ENCODE data around the gene MEGF10.

MEGF10 gene

GRCh38 chr5:127331890-127332649 lies 41.5 kb downstream of the MEGF10 start:
- no peak for FAIRE-seq

GRCh38 chr5:127333483-127333882 lies 42.9 kb downstream of the MEGF10 start:
- no peak for FAIRE-seq

GRCh38 chr5:127335381-127335780 lies 44.8 kb downstream of the MEGF10 start:
- no peak for FAIRE-seq

- no peak for FAIRE-seq
These were observed 47.3 kb downstream of the MEGF10 start for GRCh38 chr5:127337876-127338275.

- no peak for FAIRE-seq
These were observed 47.9 kb downstream of the MEGF10 start for GRCh38 chr5:127338501-127338900.

GRCh38 chr5:127340606-127341005 lies 50.0 kb downstream of the MEGF10 start:
- no peak for FAIRE-seq

GRCh38 chr5:127342364-127342763 lies 51.8 kb downstream of the MEGF10 start:
- no peak for FAIRE-seq

GRCh38 chr5:127343313-127343712 lies 52.7 kb downstream of the MEGF10 start:
- FAIRE-seq: no peak

GRCh38 chr5:127343866-127344265 lies 53.3 kb downstream of the MEGF10 start:
- FAIRE-seq: no peak

- FAIRE-seq: no peak
These were observed 54.3 kb downstream of the MEGF10 start for GRCh38 chr5:127344931-127345330.

GRCh38 chr5:127351418-127351817 lies 60.8 kb downstream of the MEGF10 start:
- FAIRE-seq: no peak

- FAIRE-seq: no peak
These were observed 61.5 kb downstream of the MEGF10 start for GRCh38 chr5:127352068-127352467.

- no peak for FAIRE-seq
These were observed 62.7 kb downstream of the MEGF10 start for GRCh38 chr5:127353327-127353726.

- no peak for FAIRE-seq
These were observed 63.2 kb downstream of the MEGF10 start for GRCh38 chr5:127353796-127354195.

GRCh38 chr5:127355337-127355736 lies 64.7 kb downstream of the MEGF10 start:
- FAIRE-seq: no peak

GRCh38 chr5:127358284-127358683 lies 67.7 kb downstream of the MEGF10 start:
- no peak for FAIRE-seq

GRCh38 chr5:127358740-127359139 lies 68.1 kb downstream of the MEGF10 start:
- no peak for FAIRE-seq

GRCh38 chr5:127359502-127359901 lies 68.9 kb downstream of the MEGF10 start:
- no peak for FAIRE-seq

GRCh38 chr5:127363403-127363802 lies 72.8 kb downstream of the MEGF10 start:
- no peak for FAIRE-seq

- FAIRE-seq: no peak
These were observed 76.4 kb downstream of the MEGF10 start for GRCh38 chr5:127367029-127367428.

- no peak for FAIRE-seq
These were observed 77.4 kb downstream of the MEGF10 start for GRCh38 chr5:127367946-127368465.

GRCh38 chr5:127369796-127370195 lies 79.2 kb downstream of the MEGF10 start:
- no peak for FAIRE-seq

- no peak for FAIRE-seq
These were observed 80.0 kb downstream of the MEGF10 start for GRCh38 chr5:127370631-127371030.

GRCh38 chr5:127373858-127374491 lies 83.4 kb downstream of the MEGF10 start:
- no peak for FAIRE-seq
